ENCODE data around the gene TMEM150A. TPM values are rescaled to one million over a fixed set of nuclear protein-coding genes. Genes with fewer than 3 reads are reported as not detected.

The TMEM150A gene
- total and polyA plus RNA-seq, 2 of the 13 experiments (the other 11 are each of a cell fraction or from before 2014, with no cell fraction given): 30.1 to 70.4 TPM

DNA sequence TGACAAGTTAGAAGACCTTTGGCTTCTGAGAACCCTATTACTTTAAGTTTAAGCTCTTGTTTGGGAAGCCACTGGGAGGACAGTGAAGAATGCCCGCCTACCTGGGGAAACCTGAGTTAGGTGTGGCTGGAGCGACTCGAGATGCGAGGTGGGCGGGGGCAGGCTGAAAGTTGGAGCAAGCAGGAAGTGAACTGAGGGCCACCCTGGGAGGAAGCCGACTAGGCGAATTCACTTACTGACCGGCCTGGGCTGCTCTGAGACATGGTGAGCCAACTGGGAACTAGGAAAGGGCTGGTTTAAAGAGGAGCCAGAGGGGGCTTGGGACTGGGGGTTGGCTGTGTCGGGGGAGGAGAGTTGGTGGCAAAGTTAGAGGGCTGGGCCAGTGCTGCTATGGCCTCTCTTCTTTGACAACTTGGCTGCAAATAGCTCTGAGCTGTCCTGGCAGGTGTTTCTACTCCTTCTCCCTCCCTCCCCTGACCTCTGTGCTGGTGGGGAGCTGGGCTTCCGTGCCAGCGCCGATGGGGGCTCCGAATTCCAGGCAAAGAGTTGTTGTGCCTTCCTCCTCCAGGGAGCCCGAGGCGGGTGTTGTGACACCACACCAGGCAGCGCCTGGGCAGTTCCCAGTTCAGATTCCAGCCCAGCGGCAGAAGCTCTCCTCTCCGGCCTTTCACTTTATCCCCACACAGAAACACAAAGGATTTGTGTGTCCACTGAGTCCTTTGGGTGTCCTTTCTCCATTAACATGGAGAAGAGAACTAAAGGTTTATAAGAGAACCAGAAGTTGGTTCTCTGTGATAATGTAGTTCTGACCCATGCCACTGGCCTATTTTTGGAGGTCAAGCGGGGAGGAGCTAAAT lies 24.9 kb downstream of the TMEM150A start, which contains the start of gene VAMP8 (continued):
- TF ChIP-seq HNRNPK (IDR thresholded peaks at IDR 0.05; ENCODE audit: low read depth, low read length, poor library complexity, severe bottlenecking): no peak
- peak; percentile 11; the same call in 1 of the 2 replicates for TF ChIP-seq MED1 (CRISPR knock-in tag; IDR thresholded peaks at IDR 0.05)
- 0 out of 2 replicates have a peak, but pooled peaks have one; percentile 4 for TF ChIP-seq GFI1 (CRISPR knock-in tag; IDR thresholded peaks at IDR 0.05; ENCODE audit: borderline replicate concordance)
- peak; percentile 53; the same call in 1 of the 2 replicates for TF ChIP-seq ZNF501 (CRISPR knock-in tag; IDR thresholded peaks at IDR 0.05)
- peak; percentile 71; the same call in 1 of the 2 replicates for TF ChIP-seq ZNF274 (CRISPR knock-in tag; IDR thresholded peaks at IDR 0.05)
- peak; percentile 23; the same call in 1 of the 2 replicates for TF ChIP-seq GZF1 (CRISPR knock-in tag; IDR thresholded peaks at IDR 0.05)
- TF ChIP-seq DMAP1 (CRISPR knock-in tag; IDR thresholded peaks at IDR 0.05): peak; percentile 58; the same call in 1 of the 2 replicates
- peak; percentile 47; the same call in 1 of the 2 replicates for TF ChIP-seq RBFOX2 (IDR thresholded peaks at IDR 0.05; ENCODE audit: low read depth, low read length)
- peak; percentile 41 to 69; a peak in 3 of 4 replicates for TF ChIP-seq POLR2A (IDR thresholded peaks at IDR 0.05; ENCODE audit: insufficient read depth in 1 of 2, low read depth in 2 of 2, low read length in 2 of 2)
- no peak for TF ChIP-seq ZC3H4 (CRISPR knock-in tag; IDR thresholded peaks at IDR 0.05; ENCODE audit: borderline replicate concordance)
- TF ChIP-seq, protein P1, sequence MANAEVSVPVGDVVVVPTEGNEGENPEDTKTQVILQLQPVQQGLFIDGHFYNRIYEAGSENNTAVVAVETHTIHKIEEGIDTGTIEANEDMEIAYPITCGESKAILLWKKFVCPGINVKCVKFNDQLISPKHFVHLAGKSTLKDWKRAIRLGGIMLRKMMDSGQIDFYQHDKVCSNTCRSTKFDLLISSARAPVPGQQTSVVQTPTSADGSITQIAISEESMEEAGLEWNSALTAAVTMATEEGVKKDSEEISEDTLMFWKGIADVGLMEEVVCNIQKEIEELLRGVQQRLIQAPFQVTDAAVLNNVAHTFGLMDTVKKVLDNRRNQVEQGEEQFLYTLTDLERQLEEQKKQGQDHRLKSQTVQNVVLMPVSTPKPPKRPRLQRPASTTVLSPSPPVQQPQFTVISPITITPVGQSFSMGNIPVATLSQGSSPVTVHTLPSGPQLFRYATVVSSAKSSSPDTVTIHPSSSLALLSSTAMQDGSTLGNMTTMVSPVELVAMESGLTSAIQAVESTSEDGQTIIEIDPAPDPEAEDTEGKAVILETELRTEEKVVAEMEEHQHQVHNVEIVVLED (CRISPR knock-in tag; IDR thresholded peaks at IDR 0.05; ENCODE audit: borderline replicate concordance): peak; percentile 18; the same call in 1 of the 2 replicates
- TF ChIP-seq, protein P2, sequence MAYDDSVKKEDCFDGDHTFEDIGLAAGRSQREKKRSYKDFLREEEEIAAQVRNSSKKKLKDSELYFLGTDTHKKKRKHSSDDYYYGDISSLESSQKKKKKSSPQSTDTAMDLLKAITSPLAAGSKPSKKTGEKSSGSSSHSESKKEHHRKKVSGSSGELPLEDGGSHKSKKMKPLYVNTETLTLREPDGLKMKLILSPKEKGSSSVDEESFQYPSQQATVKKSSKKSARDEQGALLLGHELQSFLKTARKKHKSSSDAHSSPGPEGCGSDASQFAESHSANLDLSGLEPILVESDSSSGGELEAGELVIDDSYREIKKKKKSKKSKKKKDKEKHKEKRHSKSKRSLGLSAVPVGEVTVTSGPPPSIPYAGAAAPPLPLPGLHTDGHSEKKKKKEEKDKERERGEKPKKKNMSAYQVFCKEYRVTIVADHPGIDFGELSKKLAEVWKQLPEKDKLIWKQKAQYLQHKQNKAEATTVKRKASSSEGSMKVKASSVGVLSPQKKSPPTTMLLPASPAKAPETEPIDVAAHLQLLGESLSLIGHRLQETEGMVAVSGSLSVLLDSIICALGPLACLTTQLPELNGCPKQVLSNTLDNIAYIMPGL (CRISPR knock-in tag; IDR thresholded peaks at IDR 0.05; ENCODE audit: borderline replicate concordance in 1 of 2, low read depth in 1 of 2): peak; percentile 37 to 67; a peak in 2 of 4 replicates
- TF ChIP-seq, protein P3, sequence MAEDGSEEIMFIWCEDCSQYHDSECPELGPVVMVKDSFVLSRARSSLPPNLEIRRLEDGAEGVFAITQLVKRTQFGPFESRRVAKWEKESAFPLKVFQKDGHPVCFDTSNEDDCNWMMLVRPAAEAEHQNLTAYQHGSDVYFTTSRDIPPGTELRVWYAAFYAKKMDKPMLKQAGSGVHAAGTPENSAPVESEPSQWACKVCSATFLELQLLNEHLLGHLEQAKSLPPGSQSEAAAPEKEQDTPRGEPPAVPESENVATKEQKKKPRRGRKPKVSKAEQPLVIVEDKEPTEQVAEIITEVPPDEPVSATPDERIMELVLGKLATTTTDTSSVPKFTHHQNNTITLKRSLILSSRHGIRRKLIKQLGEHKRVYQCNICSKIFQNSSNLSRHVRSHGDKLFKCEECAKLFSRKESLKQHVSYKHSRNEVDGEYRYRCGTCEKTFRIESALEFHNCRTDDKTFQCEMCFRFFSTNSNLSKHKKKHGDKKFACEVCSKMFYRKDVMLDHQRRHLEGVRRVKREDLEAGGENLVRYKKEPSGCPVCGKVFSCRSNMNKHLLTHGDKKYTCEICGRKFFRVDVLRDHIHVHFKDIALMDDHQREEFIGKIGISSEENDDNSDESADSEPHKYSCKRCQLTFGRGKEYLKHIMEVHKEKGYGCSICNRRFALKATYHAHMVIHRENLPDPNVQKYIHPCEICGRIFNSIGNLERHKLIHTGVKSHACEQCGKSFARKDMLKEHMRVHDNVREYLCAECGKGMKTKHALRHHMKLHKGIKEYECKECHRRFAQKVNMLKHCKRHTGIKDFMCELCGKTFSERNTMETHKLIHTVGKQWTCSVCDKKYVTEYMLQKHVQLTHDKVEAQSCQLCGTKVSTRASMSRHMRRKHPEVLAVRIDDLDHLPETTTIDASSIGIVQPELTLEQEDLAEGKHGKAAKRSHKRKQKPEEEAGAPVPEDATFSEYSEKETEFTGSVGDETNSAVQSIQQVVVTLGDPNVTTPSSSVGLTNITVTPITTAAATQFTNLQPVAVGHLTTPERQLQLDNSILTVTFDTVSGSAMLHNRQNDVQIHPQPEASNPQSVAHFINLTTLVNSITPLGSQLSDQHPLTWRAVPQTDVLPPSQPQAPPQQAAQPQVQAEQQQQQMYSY (CRISPR knock-in tag; IDR thresholded peaks at IDR 0.05): peak; percentile 91
- TF ChIP-seq SRSF4 (IDR thresholded peaks at IDR 0.05; ENCODE audit: low read depth, low read length, poor library complexity, severe bottlenecking): no peak
- TF ChIP-seq ATF7 (IDR thresholded peaks at IDR 0.05): no peak
- no peak for TF ChIP-seq ATF7 (CRISPR knock-in tag; IDR thresholded peaks at IDR 0.05)
- TF ChIP-seq, protein P4, sequence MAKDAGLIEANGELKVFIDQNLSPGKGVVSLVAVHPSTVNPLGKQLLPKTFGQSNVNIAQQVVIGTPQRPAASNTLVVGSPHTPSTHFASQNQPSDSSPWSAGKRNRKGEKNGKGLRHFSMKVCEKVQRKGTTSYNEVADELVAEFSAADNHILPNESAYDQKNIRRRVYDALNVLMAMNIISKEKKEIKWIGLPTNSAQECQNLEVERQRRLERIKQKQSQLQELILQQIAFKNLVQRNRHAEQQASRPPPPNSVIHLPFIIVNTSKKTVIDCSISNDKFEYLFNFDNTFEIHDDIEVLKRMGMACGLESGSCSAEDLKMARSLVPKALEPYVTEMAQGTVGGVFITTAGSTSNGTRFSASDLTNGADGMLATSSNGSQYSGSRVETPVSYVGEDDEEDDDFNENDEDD (CRISPR knock-in tag; IDR thresholded peaks at IDR 0.05; ENCODE audit: borderline replicate concordance): 0 out of 2 replicates have a peak, but pooled peaks have one; percentile 14
- 0 out of 2 replicates have a peak, but pooled peaks have one; percentile 19 for TF ChIP-seq ZNF83 (CRISPR knock-in tag; IDR thresholded peaks at IDR 0.05; ENCODE audit: borderline replicate concordance)
- TF ChIP-seq NR2C2 (CRISPR knock-in tag; IDR thresholded peaks at IDR 0.05; ENCODE audit: borderline replicate concordance): peak; percentile 42
- 0 out of 2 replicates have a peak, but pooled peaks have one; percentile 17 for TF ChIP-seq ZNF777 (CRISPR knock-in tag; IDR thresholded peaks at IDR 0.05)
